ENCODE measurements around the gene ABCD1.

GRCh38 chrX:153706799-153707198 lies 17.9 kb upstream of the ABCD1 start:
- TF ChIP-seq CTCF (IDR thresholded peaks at IDR 0.05) (no peak), POLR2A (IDR thresholded peaks at IDR 0.05) (no peak), POLR2AphosphoS5 (IDR thresholded peaks at IDR 0.05) (no peak), EP300 (IDR thresholded peaks at IDR 0.05) (no peak)
